NT2/D1 (cell line): ENCODE data around the gene CCDC188.

ENCODE experiments used
- SUZ12 ChIP-seq: IDR thresholded peaks from 2 replicates; pipeline ENCODE4 v1.6.1; 2011; ENCODE audit not compliant: insufficient read length, insufficient read depth; ENCODE audit errors: extremely low read depth
- YY1 ChIP-seq: IDR thresholded peaks from 2 replicates; pipeline ENCODE4 v1.6.1; 2011; ENCODE audit not compliant: insufficient read length, insufficient read depth

- TF ChIP-seq YY1 (no peak), SUZ12 (no peak)
Observed at GRCh38 chr22:20107471-20107901, 43.4 kb downstream of the CCDC188 start.
